GM12801 (cell line): ENCODE measurements around the gene CMTM4.

Source experiments
- TF ChIP-seq, protein P1 (sequence below): IDR thresholded peaks from one replicate; pipeline ENCODE4 v1.5.1; 2011; ENCODE audit warnings: control low read depth; ENCODE audit not compliant: insufficient read length; ENCODE audit errors: extremely low read depth

CMTM4 gene

DNA sequence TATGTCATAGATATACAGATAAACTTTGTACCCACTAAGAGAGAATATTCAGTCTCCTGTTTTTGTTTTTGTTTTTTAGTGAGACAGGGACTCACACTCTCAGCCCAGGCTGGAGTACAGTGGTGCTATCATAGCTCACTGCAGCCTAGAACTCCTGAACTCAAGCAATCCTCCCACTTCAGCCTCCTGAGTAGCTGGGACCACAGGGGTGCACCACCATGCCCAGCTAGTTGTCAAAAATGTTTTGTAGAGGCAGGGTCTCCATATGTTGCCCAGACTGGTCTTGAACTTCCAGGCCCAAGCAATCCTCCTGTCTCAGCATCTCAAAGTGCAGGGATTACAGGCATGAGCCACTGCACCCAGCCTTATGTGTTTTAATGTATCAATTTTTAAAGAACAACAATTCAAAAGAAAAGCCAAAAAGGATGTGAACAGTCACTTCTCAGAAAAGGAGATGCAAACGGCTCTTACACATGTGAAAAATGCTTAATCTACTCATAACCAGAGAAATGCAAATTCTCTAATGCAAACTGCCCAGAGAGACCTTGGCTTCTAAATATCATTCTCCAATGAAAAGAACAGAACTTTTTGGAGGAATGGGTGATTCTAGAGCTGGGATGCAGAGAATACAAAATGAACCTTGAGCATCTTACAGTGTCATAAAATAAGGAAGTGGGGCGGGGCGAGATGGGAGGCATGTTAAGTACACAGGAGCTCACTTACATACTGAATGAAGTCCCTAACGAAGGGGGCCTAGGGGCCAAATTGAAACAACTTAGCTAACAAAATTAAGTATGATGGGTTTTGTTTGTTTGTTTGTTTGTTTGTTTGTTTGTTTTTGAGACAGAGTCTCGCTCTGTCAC is 99.3 kb downstream of the CMTM4 start:
- TF ChIP-seq, protein P1, sequence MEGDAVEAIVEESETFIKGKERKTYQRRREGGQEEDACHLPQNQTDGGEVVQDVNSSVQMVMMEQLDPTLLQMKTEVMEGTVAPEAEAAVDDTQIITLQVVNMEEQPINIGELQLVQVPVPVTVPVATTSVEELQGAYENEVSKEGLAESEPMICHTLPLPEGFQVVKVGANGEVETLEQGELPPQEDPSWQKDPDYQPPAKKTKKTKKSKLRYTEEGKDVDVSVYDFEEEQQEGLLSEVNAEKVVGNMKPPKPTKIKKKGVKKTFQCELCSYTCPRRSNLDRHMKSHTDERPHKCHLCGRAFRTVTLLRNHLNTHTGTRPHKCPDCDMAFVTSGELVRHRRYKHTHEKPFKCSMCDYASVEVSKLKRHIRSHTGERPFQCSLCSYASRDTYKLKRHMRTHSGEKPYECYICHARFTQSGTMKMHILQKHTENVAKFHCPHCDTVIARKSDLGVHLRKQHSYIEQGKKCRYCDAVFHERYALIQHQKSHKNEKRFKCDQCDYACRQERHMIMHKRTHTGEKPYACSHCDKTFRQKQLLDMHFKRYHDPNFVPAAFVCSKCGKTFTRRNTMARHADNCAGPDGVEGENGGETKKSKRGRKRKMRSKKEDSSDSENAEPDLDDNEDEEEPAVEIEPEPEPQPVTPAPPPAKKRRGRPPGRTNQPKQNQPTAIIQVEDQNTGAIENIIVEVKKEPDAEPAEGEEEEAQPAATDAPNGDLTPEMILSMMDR: no peak

DNA sequence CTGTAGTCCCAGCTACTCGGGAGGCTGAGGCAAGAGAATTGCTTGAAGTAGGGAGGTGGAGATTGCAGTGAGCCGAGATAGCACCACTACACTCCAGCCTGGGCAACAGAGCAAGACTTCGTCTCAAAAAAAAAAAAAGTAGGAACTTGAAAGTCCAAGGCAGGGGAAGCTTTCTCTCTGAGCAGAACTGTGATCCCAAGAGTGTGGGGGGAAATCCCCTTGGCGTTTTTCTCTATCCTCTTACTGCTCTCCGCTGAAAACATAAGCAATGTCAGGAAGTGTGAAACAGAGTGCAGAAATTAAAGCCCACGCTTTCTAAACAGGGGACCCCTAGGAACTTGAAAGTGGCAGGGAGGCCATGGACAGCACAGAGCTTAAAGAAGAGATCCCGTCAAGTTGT is 101.8 kb downstream of the CMTM4 start:
- TF ChIP-seq, protein P1: no peak

DNA sequence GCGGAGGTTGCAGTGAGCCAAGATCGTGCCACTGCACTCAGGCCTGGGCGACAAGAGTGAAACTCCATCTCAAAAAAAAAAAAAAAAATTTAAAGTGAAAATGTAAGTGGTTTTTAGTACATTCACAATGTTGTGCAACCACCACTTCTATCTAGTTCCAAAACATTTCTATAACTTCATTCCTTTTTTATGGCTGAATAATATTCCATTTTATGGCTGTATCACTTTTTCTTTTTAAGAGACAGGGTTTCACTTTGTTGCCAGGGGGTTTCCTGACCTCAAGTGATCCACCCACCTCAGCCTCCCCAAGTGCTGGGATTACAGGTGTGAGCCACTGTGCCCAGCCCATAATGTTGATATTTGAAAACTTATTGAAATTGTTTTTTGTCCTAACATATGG is 103.7 kb downstream of the CMTM4 start:
- TF ChIP-seq, protein P1: no peak

DNA sequence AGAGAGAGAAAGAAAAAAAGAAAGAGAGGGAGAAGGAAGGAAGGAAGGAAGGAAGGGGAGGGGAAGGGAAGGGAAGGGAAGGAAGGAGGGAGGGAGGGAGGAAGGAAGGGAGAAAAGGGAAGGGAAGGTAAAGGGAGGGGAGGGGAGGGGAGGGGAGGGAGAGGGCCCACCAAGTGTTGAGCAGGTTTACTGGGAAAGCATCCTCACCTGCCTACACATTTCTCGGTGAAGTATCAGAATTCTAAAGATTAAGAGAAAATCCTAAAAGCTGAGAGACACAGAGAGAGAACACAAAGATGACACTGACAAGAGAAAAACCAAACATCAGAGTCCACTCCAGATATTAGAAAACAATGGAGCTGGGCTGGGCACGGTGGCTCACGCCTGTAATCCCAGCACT is 104.3 kb downstream of the CMTM4 start:
- TF ChIP-seq, protein P1: no peak

DNA sequence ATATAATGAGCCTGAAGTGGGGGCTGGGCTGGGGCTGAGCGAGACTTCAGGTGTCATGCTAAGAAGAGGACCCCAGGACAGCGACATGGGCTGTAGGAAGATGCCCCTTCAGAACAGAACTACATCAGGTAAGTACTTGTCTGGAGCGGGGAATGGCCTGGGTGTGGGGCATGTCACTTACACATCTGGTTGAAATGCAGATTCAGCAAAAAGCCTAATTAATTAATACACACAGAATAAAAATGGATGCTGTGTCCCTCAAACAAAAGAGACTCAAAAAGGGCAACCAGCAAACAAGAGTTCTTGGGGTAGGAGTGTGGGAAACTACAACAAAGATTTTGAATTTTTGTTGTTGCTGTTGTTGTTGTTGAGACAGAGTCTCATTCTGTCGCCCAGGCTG is 105.5 kb downstream of the CMTM4 start:
- TF ChIP-seq, protein P1: no peak

DNA sequence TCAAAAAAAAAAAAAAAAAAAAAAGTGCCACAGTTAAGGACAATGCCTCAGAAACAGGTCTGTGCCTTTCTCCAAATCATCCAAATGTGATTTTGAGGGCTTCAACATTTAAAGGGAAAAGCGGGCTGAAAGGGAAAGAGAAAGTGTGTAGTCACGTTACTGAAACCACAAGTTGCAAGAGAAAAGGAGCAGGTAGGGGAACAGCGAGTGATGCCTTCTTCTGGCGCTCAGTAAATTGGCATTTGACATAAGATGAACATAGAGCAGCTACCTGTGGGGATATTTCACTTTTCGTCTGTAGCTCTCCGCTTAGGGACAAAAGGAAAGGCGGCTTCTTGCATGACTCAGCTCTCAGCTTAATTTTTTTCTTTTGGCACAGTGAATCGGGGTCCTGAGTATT is 106.2 kb downstream of the CMTM4 start:
- TF ChIP-seq, protein P1: no peak

DNA sequence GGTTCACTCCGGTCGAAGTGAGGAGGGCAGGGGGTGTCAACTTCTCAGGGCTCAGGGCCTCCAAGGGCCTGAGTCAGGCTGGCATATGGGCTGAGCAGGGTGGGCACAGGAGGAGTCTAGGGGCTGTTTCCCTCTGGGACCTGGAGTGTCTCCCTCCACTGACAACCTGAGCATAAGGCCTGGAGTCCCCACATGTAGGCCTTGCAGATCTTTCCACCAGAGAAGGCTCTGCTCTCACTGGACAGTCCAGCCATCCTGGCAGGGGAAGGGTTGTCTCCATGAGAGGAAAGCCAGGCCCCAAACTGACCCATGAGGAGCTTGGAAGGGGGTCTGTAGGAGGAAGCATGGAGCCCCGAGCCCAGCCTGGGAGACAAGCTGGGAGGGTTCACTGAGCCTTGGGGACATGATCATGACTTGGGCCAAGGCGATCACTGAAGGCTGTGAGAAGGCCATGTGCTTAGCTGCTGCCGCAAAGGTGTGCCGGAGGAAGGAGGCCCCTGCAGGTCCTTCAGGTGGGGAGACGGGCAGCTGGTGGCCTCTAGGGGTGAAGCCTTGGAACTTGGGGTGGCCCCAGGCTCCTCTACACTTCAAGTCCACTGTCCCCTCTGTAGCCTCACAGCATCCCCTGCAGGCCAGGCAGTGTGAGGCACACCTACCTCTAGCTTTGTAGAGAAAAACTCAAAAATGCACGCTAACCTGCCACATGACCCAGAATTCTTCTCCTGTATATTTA is 107.4 kb downstream of the CMTM4 start:
- TF ChIP-seq, protein P1: no peak
